A673 (cell line): ENCODE measurements around the gene TPO.

ENCODE experiments used
- CTCF ChIP-seq: fragments of 300-800, 200-600 bp; sonication (generic); conservative IDR thresholded peaks from 2 replicates; pipeline ENCODE4 v1.5.1; 2017; ENCODE audit warnings: low read depth, mild to moderate bottlenecking, antibody characterized with exemption, low read length, moderate library complexity, mixed read lengths
- EZH2 ChIP-seq: fragments of 200-600 bp; sonication (generic); IDR thresholded peaks from 2 replicates; pipeline ENCODE4 v1.6.1; 2017; ENCODE audit warnings: borderline replicate concordance, low read depth, mild to moderate bottlenecking, mixed read lengths, antibody characterized with exemption, low read length; ENCODE audit not compliant: poor library complexity, severe bottlenecking

- TF ChIP-seq CTCF (no peak), EZH2 (no peak)
Measured at GRCh38 chr2:1584691-1585485, 171.6 kb downstream of the TPO start.
